Psoas muscle (tissue), 8 donors: ENCODE results near the gene DND1. TPM values are rescaled to one million over a fixed set of nuclear protein-coding genes. Genes with fewer than 3 reads are reported as not detected.
"Not testable (repeated sequence)": the region's sequence is repeated elsewhere in the genome, so short reads cannot be mapped to it uniquely, and the experiment has no call there.

Experiments
- ATAC-seq, 4 donors: fragments of 200-7000 bp; cut with Tn5 transposase; one replicate each; pipeline ENCODE4 v1.9.1; 2020; ENCODE audit warnings: moderate library complexity in 3 of 4, mild to moderate bottlenecking in 2 of 4
- DNase-seq, 2 donors: peaks; one replicate each; pipeline ENCODE4 v3.0.0-alpha.2; 2020
- H3K27ac ChIP-seq: fragments of 200-600 bp; one replicate; pipeline ENCODE4 v1.8.0; 2022
- H3K27me3 ChIP-seq, 3 donors: fragments of 200-600 bp in 1 of 3; one replicate each; pipeline versions ENCODE4 v1.6.1 to v1.8.0; 2013 to 2022; ENCODE audit warnings: low read length in 2 of 3, mild to moderate bottlenecking in 2 of 3, moderate library complexity in 1 of 3; ENCODE audit not compliant: insufficient read depth in 3 of 3
- H3K36me3 ChIP-seq, 2 donors: fragments of 200-600 bp in 1 of 2; one replicate each; pipeline versions ENCODE4 v1.6.1 to v1.8.0; 2013 to 2022; ENCODE audit warnings: low read depth in 1 of 2, mild to moderate bottlenecking in 1 of 2, moderate library complexity in 1 of 2; ENCODE audit not compliant: insufficient read depth in 1 of 2
- H3K4me1 ChIP-seq: fragments of 200-600 bp; one replicate; pipeline ENCODE4 v1.8.0; 2022
- H3K4me3 ChIP-seq: fragments of 200-600 bp; one replicate; pipeline ENCODE4 v1.8.0; 2022; ENCODE audit warnings: mild to moderate bottlenecking
- H3K9me3 ChIP-seq: fragments of 200-600 bp; one replicate; pipeline ENCODE4 v1.8.0; 2022
- WGBS, 3 donors: extraction: QIAGEN DNeasy Blood & Tissue Kit; methylation state at CpG; one replicate each; pipeline versions ENCODE4 v1.1.6 to v1.1.7; 2013; 5-methylcytosine and 5-hydroxymethylcytosine counted together
- intact Hi-C, 2 donors: fragments of 100-400 bp; cut with DNase I; formaldehyde crosslinking; loops; one replicate each; pipeline versions ENCODE4 v1.11.0 to v1.14.2; 2022
- polyA plus RNA-seq, 3 donors: library from polyadenylated mRNA; stranded (reverse); fragments of 200-250 nt; gene quantifications; one replicate each; pipeline ENCODE4 v1.2.3, GENCODE V29; 2013
- total RNA-seq, 4 donors: library from RNA; stranded (reverse); fragmentation: NEBNext Ultra II Directional in 2 of 4; extraction: Animal tissue kit (Norgen Biotek cat#: 25700) in 2 of 4; gene quantifications; one replicate each; pipeline versions ENCODE4 v1.2.1 to v1.2.4, GENCODE V29; 2021 to 2023
- TF ChIP-seq, protein P1 (sequence below): fragments of 200-600 bp; IDR thresholded peaks from one replicate; pipeline ENCODE4 v1.8.0; 2022; ENCODE audit warnings: antibody characterized with exemption
- donor health status: healthy with polysubstance abuse.
- donor health status: DM: no; HTN: no; CAD: no; lungs with moderate emphysema.
- donor health status: Bipolar disorder and iron deficiency.
- donor health status: healthy.
- donor health status: DM: yes; HTN: yes; CAD: no.
- donor health status: DM: no; HTN: no; CAD: no.
- donor health status: DM: no; HTN: no; CAD: no.
- donor health status: DM: yes; HTN: yes; CAD: no.

DND1 gene
- total and polyA plus RNA-seq, 7 donors: 0.30 to 1.5 (median 0.62) TPM

DNA sequence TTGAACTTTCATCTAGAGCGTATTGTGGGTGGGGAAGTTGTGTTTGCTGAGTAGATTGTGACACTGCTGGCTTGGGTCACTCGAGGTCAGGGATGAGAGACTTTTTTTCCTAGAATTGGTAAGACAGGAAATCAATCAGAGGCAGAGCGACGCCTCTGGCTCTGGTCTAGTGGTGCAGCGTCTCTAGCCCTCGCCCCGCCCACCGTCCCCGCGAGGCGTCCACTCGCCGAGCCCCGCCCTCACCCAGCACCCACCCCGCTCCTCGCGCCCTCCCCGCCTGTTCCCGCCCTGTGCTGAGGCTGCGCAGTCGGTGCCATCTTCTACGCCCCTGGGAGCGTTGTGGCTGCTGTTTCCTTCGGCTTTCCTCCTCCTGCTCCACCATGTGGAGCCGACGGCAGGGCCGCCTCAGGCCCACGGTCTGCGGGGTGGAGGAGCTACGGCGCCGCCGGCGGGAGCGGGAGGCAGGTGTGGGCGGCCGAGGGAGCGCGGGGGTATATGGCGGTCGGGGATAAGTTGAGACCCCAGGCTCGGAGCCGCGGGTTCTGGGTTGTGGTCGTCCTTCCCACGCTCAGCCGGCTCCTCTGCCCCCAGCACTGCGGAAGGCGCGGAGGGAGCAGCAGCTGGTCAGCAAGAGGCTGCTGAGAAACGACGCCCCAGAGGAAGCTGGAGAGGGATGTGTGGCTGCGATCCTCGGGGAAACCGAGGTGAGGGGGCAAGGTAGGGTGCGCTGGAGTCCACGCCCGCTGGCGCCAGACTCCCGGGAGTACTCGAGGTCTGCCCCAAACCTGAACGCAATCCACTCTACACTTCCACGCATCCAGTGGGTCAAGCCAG lies 34.0 kb downstream of the DND1 start, which contains the start of gene TMCO6:
Gene TMCO6, plus strand, starts transcription at position 304 of the 834 bp plus-strand sequence. Its CDS starts 77 bp downstream, at position 381.
- intact Hi-C loops: loop anchor here (2.0 to 10.0 kb wide), 5 partner anchors 72 to 267 kb away; partner anchors contain the start of genes EIF4EBP3 (in 2 of the 2), ANKHD1 (in 1 of the 2), APBB3 (in 1 of the 2) and SLC35A4 (in 1 of the 2)
- TF ChIP-seq, protein P1, sequence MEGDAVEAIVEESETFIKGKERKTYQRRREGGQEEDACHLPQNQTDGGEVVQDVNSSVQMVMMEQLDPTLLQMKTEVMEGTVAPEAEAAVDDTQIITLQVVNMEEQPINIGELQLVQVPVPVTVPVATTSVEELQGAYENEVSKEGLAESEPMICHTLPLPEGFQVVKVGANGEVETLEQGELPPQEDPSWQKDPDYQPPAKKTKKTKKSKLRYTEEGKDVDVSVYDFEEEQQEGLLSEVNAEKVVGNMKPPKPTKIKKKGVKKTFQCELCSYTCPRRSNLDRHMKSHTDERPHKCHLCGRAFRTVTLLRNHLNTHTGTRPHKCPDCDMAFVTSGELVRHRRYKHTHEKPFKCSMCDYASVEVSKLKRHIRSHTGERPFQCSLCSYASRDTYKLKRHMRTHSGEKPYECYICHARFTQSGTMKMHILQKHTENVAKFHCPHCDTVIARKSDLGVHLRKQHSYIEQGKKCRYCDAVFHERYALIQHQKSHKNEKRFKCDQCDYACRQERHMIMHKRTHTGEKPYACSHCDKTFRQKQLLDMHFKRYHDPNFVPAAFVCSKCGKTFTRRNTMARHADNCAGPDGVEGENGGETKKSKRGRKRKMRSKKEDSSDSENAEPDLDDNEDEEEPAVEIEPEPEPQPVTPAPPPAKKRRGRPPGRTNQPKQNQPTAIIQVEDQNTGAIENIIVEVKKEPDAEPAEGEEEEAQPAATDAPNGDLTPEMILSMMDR: peak; percentile 66
- Histone ChIP-seq H3K4me3 (peak within 1 kb of the TSS; percentile 82), H3K4me1 (peaks cover 7% of the 10 kb centered on the region), H3K9me3 (no peaks in the 10 kb centered on the region), H3K36me3 (peaks cover 0 to 34% of the 10 kb centered on the region in 2 donors), H3K27me3 (no peaks in the 10 kb centered on the region), H3K27ac (peak within 1 kb of the TSS; percentile 90)
- DNase-seq (peak; percentile 99), ATAC-seq (peak; percentile 99)
- WGBS, 3 donors: 0 to 1% (median 1%) methylated on average over 58 to 63 of the region's 63 CpGs

DNA sequence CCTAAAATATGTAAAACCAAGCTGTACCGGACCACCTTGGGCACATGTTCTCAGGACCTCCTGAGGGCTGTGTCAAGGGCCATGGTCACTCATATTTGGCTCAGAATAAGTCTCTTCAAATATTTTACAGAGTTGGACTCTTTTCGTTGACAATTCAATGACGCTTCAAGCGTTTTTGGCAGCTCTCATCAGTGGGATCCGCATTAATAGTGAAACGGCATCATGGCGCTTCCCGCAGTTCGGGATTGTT lies 34.6 kb downstream of the DND1 start:
- H3K27me3 ChIP-seq, DNase-seq, H3K4me1 ChIP-seq, H3K9me3 ChIP-seq: not testable (repeated sequence)
- H3K27ac ChIP-seq: peak overlapping the region; percentile 90
- peaks cover 0 to 28% of the 10 kb centered on the region in 2 donors for H3K36me3 ChIP-seq
- intact Hi-C loops: loop anchor here (2.0 to 10.0 kb wide), 5 partner anchors 72 to 267 kb away; partner anchors contain the start of genes EIF4EBP3 (in 2 of the 2), ANKHD1 (in 1 of the 2), APBB3 (in 1 of the 2) and SLC35A4 (in 1 of the 2)
- peak overlapping the region; percentile 82 for H3K4me3 ChIP-seq
- peak in 1 of 4 donors; percentile 2 for ATAC-seq
- 11 to 17% (median 12%) methylated on average over 9 of the region's 9 CpGs for WGBS, 3 donors

GRCh38 chr5:140637371-140638100 lies 35.8 kb downstream of the DND1 start:
- DNase-seq (no peak), ATAC-seq (no peak)
- TF ChIP-seq, protein P1: no peak
- WGBS, 3 donors: 88 to 92% (median 90%) methylated on average over 10 of the region's 10 CpGs
- intact Hi-C loops: loop anchor here (2.0 to 10.0 kb wide), 5 partner anchors 70 to 265 kb away; partner anchors contain the start of genes EIF4EBP3 (in 2 of the 2), ANKHD1 (in 1 of the 2), APBB3 (in 1 of the 2) and SLC35A4 (in 1 of the 2)
- Histone ChIP-seq H3K4me1 (peaks cover 13% of the 10 kb centered on the region), H3K4me3 (no peak overlapping the region), H3K9me3 (no peaks in the 10 kb centered on the region), H3K27me3 (no peaks in the 10 kb centered on the region), H3K27ac (no peak overlapping the region), H3K36me3 (peaks cover 0 to 16% of the 10 kb centered on the region in 2 donors)

GRCh38 chr5:140635291-140636257 lies 37.8 kb downstream of the DND1 start:
- TF ChIP-seq, protein P1: no peak
- Histone ChIP-seq H3K27ac (no peak overlapping the region), H3K9me3 (no peaks in the 10 kb centered on the region), H3K4me3 (no peak overlapping the region), H3K27me3 (no peaks in the 10 kb centered on the region), H3K4me1 (peaks cover 13% of the 10 kb centered on the region), H3K36me3 (no peaks in the 10 kb centered on the region)
- ATAC-seq (no peak), DNase-seq (no peak)
- intact Hi-C loops: loop anchor here (5.0 to 10.0 kb wide), 3 partner anchors 68 to 263 kb away; partner anchors contain the start of gene ANKHD1 (in 1 of the 2)
- WGBS, 3 donors: 85 to 91% (median 87%) methylated on average over 8 of the region's 8 CpGs
